ENCODE data around the gene MYO5B.

The MYO5B gene

GRCh38 chr18:49960376-49960775, 234.6 kb downstream of the MYO5B start:
- H3K27ac ChIP-seq, result no peak overlapping the region
- TF ChIP-seq CTCF (conservative IDR thresholded peaks at IDR 0.05), result no peak

GRCh38 chr18:49959176-49959575, 235.8 kb downstream of the MYO5B start:
- no peak overlapping the region for H3K27ac ChIP-seq
- no peak for TF ChIP-seq CTCF (conservative IDR thresholded peaks at IDR 0.05)

GRCh38 chr18:49955263-49955662, 239.7 kb downstream of the MYO5B start:
- H3K27ac ChIP-seq, result no peak overlapping the region
- no peak for TF ChIP-seq CTCF (conservative IDR thresholded peaks at IDR 0.05)

- TF ChIP-seq CTCF (conservative IDR thresholded peaks at IDR 0.05), result no peak
Measured at GRCh38 chr18:49953391-49953790, 241.6 kb downstream of the MYO5B start.

GRCh38 chr18:49949951-49950395, 245.0 kb downstream of the MYO5B start:
- TF ChIP-seq CTCF (conservative IDR thresholded peaks at IDR 0.05), result no peak
- H3K27ac ChIP-seq, result no peak overlapping the region

More at GRCh38 chr18:49953391-49953790, 241.6 kb downstream of the MYO5B start:
- H3K27ac ChIP-seq, result no peak overlapping the region

- TF ChIP-seq CTCF (conservative IDR thresholded peaks at IDR 0.05), result no peak
Measured at GRCh38 chr18:49948975-49949374, 246.0 kb downstream of the MYO5B start.

GRCh38 chr18:49944663-49945062, 250.3 kb downstream of the MYO5B start:
- H3K27ac ChIP-seq, result no peak overlapping the region
- 0 out of 2 replicates have a peak, but pooled peaks have one; percentile 25 for TF ChIP-seq CTCF (conservative IDR thresholded peaks at IDR 0.05)

More at GRCh38 chr18:49948975-49949374, 246.0 kb downstream of the MYO5B start:
- no peak overlapping the region for H3K27ac ChIP-seq

All from VCaP (cell line).